PC-3 (cell line): ENCODE results near the gene GABRB3.

ENCODE experiments used
- CTCF ChIP-seq: fragments of 300-600 bp; sonication (generic); conservative IDR thresholded peaks from 2 replicates; pipeline ENCODE4 v1.5.1; 2017; ENCODE audit warnings: antibody characterized with exemption, low read depth, mild to moderate bottlenecking, low read length
- EZH2 ChIP-seq: fragments of 300-600 bp; sonication (generic); IDR thresholded peaks from one replicate; pipeline ENCODE4 v1.6.1; 2017; ENCODE audit warnings: antibody characterized with exemption, mild to moderate bottlenecking, low read length; ENCODE audit not compliant: unreplicated experiment
- EZH2phosphoT487 ChIP-seq: fragments of 300-600 bp; sonication (generic); IDR thresholded peaks from 2 replicates; pipeline ENCODE4 v1.6.1; 2018; ENCODE audit warnings: mild to moderate bottlenecking, antibody characterized with exemption, low read length, borderline replicate concordance

- no peak for TF ChIP-seq CTCF
- no peak for TF ChIP-seq EZH2
- no peak for TF ChIP-seq EZH2phosphoT487
Observed at GRCh38 chr15:26721232-26721967, 51.5 kb downstream of the GABRB3 start.
